ELF-1 (cell line): ENCODE measurements around the gene GPR156.
"Not testable (repeated sequence)": the region's sequence is repeated elsewhere in the genome, so short reads cannot be mapped to it uniquely, and the experiment has no call there.

Experiments used
- DNase-seq: peaks from one replicate; pipeline ENCODE4 v3.0.0-alpha.2; 2016; ENCODE audit warnings: low read depth, low spot score

The GPR156 gene

DNA sequence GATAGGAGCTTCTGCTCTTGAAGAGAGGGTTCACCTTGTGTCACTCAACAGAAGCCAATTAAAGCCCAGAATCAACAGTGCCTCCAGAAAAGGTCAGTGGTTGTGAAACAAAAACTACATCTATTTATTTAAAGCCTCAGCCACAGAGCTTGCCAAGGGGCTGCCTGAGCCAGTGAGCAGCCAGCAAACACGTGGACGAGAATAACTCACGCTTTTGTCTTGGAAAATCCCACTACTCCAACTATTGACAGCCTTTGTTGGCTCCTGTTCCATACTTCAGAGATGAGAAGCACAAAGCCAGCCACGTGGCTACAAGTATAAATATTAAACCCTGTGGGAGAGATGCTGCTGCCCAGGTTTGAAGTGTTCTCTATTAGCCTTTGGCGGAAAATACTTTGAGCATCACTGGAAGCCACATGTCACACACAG is 10.3 kb downstream of the GPR156 start:
- DNase-seq, result no peak

DNA sequence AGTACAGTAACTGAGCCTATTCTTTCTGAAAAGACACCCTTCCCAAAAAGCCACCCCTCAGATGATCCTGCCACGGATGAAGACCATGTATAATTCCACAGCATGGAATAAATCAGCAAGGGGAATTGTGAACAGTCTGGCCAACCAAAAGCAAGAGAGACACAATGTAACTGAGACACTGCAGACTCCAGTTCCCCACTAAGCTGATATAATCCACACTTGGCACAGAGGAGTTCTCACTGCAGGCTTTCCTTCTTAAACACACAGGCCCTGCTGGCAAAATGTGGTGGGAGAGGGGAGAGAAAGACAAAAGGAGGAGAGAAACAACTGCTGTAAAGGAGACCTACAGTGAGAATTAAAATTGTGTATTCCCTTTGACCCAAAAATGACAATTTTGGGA is 12.7 kb downstream of the GPR156 start:
- DNase-seq, result no peak

DNA sequence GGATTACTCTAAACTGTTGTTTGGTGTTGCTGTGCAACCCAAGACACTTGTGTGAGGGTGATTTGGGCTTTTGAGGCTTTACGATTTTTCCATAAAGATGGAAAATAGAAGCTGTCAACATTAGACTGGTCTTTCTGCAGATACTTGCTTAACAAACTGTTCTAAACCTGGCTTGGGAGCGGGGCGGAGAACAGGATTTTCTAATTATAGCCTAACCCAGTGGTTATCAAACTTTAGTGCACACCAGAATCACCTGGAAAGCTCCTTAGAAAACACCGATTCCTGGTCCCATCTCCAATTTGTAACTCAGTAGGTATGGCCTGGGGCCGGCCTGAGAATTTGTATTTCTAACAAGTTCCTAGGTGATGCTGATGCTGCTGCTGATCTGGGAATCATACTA is 19.0 kb downstream of the GPR156 start:
- DNase-seq, result no peak

DNA sequence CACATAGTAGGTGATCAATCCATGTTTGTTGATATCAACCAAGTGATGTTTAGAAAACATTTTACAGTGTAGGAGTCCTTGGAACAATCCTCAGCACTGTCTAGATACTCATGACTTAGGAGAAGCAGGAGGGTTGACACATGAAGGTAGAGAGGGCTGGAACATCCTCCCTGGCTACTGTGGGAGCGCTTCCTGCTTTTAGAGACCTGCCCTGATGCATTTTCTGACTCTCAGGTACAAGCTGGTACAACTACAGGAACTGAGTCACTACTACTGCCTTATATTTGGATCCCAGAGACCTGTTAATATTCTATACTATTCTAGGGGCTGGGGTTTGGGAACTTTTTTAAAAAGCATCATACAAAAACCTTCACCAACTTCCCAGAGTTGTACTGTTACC is 20.1 kb downstream of the GPR156 start:
- DNase-seq, result no peak

DNA sequence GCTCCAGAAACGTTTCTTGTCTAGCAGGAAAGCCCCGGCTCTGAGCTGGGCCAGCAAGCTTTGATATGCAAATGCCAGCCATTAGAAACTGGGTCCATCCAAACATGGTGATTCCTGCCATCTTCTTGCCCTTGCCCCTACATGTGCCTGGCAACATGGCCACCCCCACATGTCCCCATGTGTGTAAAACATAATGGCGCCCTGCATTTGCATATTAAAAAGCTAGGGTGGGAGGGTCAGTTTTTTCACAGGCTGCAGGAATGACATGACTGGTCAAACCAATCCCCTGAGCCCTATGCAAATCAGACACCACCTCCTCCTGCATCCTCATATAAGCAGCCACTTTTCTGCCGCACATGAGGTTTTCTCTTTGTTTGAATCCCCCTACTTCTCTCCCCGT is 21.2 kb downstream of the GPR156 start:
- no peak for DNase-seq

DNA sequence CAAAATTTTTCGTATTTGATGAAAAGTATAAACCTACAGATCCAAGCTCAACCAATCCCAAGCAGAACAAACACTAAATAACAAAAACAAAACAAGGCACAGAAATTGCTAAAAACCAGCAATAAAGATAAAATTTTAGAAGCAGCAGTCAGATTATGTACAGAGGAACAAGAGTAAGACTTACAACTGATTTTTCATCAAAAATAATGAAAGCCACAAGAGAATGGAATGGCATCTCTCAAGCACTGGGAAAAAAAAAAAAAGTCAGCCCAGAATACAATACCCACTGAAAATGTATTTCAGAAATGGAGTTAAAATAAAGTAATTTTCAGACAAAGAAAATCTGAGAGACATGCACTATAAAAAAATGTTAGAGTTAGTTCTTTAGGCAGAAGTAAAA is 27.0 kb downstream of the GPR156 start:
- DNase-seq, result no peak

DNA sequence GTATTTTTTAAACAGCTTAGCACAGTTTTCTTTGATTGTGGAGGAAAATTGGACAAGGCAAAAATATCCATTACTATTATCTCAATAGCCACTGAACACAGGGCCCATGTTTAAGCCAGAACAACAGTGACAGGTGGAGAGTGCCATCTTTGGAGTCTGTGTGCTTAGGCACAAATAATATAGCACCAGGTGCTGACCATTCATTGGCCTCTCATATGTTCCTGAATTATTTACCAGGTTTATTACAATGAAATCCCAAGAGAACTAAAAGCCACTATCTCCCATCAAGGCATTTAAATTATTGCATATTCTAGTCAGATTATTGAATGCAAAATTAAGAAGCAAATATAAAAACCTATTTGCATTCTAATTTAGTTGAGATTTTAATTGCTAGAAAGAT is 39.6 kb downstream of the GPR156 start:
- no peak for DNase-seq

DNA sequence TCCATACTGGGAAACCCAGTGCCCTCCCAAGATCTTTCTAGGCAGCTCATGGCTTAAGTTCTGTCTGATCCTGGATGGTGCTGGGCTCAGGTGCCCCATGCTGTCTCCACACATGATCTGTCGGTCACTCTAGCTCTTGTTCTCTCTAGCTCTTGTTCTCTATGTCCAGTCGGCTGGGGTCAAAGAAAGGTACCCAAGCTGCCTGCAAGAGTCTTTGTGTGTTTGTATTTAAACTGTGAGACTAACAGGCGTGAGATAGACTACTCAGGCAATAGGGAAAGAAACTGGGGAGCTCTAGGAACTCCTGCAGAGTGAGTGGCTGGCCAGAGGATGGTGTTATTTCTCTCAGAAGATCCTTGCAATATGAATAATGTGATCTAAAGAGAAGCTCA is 40.2 kb downstream of the GPR156 start:
- DNase-seq, result no peak

DNA sequence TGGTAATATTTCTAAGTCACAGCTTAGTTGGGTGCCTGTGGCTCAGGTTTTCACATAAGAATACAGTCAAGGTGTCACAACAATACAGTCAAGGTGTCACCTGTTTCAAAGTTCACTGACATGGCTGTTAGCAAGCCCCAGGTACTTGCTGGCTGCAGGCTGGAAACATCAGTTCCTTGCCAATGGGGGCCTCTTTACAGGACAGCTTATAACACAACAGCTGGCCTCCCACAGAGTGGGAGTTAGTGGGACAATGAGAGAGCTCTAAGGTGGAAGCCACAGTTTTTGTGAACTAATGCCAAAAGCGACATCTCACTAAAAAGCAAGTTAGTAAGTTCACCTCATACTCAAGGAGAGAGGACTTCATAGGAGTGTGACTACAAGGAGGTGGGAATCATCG is 45.4 kb downstream of the GPR156 start:
- DNase-seq, result no peak

DNA sequence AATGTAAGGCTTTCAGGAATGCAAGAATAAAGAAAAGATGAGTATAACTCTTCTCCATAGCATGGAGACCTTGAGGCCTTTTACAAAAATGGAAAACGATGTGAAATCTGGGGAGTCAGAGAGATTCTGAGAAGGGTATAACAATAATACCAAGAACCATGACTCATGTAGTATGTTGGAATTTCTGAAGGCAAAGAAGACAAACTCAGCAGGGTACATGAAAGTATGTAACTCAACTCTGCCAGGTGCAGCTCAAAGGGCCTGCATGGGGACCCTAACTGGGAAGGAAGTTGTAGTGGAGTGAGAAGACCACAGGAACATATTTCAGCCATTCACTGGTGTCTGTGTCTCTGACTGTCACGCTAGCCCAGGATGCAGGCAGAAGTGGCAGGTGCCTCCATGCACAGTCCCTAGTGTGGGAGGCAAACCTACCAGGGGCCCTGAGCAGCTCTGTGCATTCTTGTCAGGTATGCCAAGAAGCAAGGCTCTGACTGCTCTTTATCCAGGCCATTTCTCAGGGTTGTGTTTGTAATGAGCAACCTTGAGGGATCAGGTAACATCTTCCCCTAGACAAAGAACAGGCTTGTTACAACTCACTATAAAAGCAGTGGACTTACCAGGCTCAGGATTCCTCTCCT is 57.2 kb downstream of the GPR156 start:
- DNase-seq, result peak; percentile 19

DNA sequence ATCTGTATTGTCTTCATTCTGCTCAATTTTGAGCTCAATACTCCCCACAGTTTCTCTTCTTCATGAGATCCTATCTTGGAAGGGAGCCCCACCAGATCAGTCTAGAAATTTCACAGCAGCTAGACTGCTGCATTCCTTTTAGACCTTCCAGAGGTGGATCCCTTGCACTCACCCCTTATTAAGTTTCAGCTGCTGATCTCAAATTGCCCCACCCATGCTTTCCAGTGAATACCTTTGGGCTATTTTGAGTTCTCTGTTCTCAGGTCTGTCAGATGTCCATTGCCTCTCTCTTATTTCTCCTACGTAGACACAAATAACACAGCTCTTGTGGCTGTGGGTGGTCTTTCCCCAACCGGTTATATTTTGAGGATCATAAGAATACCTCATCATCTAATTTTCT is 60.8 kb downstream of the GPR156 start:
- DNase-seq, result peak; percentile 41

DNA sequence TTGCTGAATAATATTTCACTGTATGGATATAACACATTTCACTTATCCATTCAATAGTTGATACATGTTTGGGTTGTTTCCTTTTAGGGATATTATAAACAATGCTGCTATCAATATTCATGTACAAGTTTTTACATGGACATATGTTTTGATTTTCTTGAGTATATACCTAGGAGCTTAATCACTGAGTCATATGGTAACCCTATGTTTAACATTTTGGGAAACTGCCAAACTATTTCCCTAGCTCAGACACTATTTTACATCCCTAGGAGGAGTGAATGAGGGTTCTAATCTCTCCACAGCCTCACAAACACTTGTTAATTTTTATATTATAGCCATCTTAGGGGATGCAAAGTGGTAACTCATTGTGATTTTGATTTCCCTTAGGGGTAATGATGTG is 66.0 kb downstream of the GPR156 start:
- no peak for DNase-seq

DNA sequence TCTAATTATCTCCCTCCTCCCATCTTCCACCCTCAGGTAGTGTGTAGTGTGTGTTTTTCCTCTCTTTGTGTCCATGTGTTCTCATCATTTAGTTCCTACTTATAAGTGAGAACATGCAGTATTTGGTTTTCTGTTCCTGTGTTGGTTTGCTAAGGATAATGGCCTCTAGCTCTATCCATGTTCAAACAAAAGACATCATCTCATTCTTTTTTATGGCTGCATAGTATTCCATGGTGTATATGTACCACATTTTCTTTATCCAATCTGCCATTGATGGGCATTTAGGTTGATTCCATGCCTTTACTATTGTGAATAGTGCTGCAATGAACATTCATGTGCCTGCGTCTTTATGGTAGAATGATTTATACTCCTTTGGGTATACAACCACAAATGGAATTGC is 68.4 kb downstream of the GPR156 start:
- not testable (repeated sequence) for DNase-seq

DNA sequence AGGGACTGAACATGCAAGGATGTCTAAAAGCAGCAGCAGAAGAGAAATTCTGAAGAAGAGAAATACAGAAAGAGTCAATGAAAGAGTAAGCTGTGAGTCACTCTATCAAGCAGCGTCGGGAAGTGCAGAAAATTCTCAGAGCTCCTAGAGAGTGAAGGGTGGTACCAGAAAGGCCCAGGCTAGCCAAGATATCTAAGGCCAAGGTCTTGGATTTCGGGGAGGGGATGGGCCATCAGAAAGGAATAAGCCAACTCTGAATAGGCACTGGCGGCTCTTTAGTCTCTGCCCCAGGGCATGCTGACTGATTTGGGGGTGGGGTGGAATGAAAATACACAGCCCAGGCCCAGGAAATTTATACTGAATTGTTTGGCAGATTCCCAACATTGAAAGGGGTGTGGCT is 70.8 kb downstream of the GPR156 start:
- peak; percentile 19 for DNase-seq

DNA sequence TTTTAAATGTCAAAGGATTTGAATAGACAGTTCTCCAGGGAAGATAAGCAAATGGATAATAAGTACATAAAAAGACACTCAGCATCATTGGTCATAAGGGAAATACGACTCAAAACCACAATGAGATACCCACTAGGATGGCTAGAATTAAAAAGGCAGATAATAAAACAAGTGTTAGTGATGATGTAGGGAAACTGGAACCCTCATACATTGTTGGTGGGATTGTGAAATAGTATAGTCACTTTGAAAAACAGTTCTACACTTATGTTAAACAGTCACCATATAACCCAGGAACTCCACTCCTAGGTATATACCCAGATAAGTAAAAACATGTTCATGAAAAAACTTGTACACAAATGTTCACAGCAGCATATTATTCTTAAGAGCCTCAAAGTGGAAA is 72.5 kb downstream of the GPR156 start:
- DNase-seq, result no peak

DNA sequence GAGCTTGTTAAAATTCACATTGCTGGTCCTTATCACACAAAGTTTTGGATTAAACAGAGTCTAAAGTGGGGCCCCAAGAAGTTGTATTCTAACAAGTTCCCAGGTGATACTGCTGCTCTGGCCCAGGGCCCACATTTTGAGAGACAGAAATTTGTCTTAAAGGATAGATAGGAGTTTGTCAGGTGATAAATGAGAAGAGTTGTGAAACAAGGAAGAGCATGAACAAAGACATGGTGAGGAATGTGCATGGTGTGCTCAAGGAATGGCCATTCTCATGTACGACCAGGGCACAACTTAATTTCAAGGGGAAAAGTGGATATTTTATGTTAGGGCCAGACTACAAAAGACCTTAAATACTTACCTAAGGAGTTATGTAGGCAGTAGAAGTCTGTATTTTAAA is 75.6 kb downstream of the GPR156 start:
- no peak for DNase-seq

DNA sequence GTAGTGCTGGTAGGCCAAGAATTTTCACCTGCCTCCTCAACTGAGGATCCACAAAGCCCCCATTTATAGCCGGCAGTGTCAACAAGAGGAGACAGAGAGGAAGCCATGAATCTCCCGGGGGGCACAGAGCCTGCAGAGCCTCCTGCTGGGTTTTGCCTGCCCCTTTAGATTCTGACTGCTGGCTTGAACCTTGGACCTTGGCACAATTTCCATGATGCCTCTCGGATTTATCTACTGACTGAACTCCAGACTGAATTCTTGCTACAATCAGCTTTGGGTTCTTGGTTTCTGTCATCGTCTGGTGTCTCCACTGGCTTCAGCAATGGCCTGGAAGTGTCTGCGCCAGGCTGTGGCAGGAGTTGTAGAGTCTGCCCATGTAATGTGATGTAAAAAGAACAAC is 80.7 kb downstream of the GPR156 start:
- no peak for DNase-seq

DNA sequence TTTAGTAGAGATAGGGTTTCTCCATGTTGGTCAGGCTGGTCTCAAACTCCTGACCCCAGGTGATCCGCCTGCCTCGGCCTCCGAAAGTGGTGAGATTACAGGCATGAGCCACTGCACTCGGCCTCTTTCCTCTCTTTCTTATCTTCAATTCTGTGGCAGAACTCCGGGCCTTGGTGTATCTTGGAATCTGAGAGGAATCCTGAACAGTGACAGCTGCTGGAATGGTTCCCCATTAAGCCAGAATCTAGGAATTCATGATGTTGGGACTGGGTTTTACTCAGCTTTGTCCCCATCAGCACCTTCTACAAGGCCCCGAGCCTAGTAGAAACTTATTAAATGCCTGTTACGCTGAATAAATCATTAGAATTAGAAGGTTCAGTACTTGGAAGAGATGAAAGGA is 81.4 kb downstream of the GPR156 start:
- DNase-seq, result no peak

DNA sequence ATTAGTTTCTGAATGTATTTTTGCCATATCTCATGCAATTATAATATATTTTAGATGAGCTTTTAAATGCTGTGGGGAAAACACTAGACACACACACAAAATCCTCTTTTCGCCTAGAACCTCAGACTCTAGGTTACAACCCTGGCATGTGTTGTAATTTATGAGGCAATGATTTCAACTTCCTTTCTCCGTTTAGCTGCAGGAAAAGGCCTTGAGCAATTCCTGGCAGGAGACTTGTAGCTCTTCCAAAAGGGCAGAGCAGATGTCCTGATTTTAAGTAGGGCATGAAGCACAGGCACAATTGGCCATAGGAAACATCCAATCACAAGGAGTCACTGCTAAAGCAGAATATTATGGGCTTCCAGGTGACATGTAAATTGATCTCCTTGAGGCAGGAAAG is 82.0 kb downstream of the GPR156 start:
- DNase-seq, result no peak

DNA sequence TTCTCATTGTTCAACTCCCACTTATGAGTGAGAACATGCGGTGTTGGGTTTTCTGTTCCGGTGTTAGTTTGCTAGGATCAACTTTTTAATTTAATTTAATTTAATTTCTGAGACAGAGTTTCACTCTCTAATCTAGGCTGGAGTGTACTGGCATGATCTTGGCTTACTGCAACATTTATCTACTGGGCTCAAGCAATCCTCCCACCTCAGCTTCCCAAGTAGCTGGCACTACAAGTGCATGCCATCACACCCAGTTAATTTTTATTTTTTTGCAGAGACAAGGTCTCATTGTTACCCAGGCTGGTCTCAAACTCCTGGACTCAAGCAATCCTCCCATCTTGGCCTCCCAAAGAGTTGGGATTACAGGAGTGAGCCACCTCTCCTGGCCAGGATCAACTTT is 82.7 kb downstream of the GPR156 start:
- DNase-seq, result no peak

DNA sequence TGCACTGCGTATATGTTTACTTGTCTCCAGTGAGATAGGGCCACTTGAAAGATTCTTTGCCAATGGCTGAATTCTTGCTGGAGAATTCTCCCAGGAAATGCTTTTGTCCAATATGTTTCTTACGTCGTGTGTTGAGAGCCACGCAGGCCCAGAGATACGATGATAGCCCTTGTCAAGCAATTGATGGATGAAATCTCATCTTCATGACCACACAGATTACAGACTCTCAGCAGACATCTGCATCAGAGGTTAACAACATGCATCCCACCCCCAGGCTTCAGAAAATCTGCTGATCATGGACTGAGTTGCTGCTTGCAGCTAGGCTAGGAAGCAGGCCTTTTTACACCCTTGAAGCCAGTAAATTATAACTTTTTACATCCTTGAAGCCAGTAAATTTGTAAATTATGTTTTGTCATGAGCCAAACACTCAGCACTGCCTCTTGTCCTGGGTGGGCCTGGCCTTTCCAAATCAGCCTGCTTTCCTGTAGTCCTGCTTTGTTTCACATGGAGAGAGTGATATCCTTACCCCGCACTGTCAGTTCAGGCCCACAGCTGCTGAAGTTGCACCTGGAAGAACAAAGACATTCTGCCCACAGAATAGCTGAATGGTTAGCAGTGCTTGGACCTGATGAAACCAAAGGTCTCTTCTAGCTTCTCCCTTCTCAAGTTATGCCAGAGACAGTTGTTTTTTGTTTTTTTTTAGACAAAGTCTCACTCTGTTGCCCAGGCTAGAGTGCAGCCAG is 84.4 kb downstream of the GPR156 start:
- no peak for DNase-seq

DNA sequence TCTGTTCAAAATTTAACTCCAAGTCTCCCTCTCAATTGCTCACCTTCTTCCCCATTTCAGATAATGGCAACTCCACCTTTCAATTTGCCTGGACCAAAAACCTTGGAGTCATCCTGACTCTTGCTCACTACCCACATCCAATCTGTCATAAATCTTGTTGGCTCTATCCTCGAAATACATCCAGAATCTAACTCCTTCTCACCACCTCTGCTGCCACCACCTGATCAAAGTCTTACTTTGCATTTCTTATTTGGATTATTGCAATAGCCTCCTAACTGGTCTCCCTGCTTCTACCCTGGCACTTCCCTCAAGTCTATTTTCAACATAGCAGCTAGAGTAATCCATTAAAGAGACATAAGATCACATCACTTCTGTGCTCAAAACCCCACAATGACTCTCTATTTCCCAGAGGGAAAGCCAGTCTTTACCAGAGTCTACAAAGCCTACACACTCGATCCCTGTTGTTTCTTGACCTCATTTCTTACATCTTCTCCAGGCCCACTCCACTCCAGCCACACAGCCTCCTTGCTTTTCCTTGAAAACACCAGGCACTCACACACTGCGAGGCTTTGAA is 86.6 kb downstream of the GPR156 start:
- DNase-seq, result no peak

DNA sequence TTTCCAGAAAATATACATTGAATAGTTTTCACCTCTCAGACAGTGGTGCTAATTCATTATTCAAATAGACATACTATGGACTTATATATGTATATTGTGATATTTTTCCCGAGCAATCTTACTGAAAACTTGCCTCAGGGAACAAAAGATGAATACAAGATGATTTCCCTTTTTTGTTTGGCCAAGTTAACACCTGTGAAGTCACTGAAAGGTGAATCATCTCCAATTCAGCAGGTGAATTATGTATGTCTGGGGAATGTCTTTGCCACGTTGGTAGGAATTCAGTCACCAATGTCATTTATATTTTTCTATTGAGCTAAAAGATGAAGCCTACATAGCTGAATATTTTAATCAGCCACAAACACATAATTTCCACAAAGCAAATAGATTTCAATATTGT is 88.2 kb downstream of the GPR156 start:
- no peak for DNase-seq
